Transverse colon (tissue), 4 donors: ENCODE measurements around the gene DAW1. TPM values are rescaled to one million over a fixed set of nuclear protein-coding genes. Genes with fewer than 3 reads are reported as not detected.

Source experiments
- DNase-seq: peaks from one replicate; pipeline ENCODE4 v3.0.0-alpha.2; 2019
- H3K27ac ChIP-seq, 4 donors: fragments of 200-600 bp; sonication (generic); 2 replicates each; pipeline ENCODE4 v1.5.1; 2016 to 2018; ENCODE audit warnings: inconsistent platforms in 4 of 4
- H3K27me3 ChIP-seq: fragments of 200-600 bp; sonication (generic); 2 replicates; pipeline ENCODE4 v1.5.1; 2017; ENCODE audit warnings: inconsistent platforms
- H3K36me3 ChIP-seq, 4 donors: fragments of 200-600 bp; sonication (generic); 2 replicates each; pipeline ENCODE4 v1.5.1; 2017 to 2019; ENCODE audit warnings: inconsistent platforms in 4 of 4
- H3K4me1 ChIP-seq, 4 donors: fragments of 200-600 bp; sonication (generic); 2 replicates each; pipeline ENCODE4 v1.5.1; 2017 to 2020; ENCODE audit warnings: inconsistent platforms in 4 of 4
- H3K4me3 ChIP-seq, 4 donors: fragments of 200-600 bp; sonication (generic); 1 replicate in 1 of 4; 2 replicates in 3 of 4; pipeline versions ENCODE4 v1.5.1 to v1.6.1; 2017 to 2019; ENCODE audit warnings: inconsistent platforms in 4 of 4
- H3K9me3 ChIP-seq, 2 donors: fragments of 200-600 bp; sonication (generic); 2 replicates each; pipeline ENCODE4 v1.5.1; 2017 to 2019; ENCODE audit warnings: inconsistent platforms in 2 of 2
- EP300 ChIP-seq: sonication (generic); formaldehyde crosslinking; IDR thresholded peaks from one replicate; pipeline ENCODE4 v1.6.1; 2017; ENCODE audit warnings: antibody characterized with exemption, low read depth
- POLR2A ChIP-seq: fragments of 450-650 bp; IDR thresholded peaks from one replicate; pipeline ENCODE4 v1.6.1; 2016; ENCODE audit warnings: antibody characterized with exemption, mild to moderate bottlenecking, moderate library complexity
- POLR2AphosphoS5 ChIP-seq, 3 donors: sonication (generic); formaldehyde crosslinking; IDR thresholded peaks; one replicate each; pipeline ENCODE4 v1.6.1; 2016; ENCODE audit warnings: antibody characterized with exemption in 3 of 3
- WGBS, 2 donors: methylation state at CpG; one replicate each; pipeline ENCODE4 v1.1.5; 2018; ENCODE audit warnings: low coverage in 1 of 2; 5-methylcytosine and 5-hydroxymethylcytosine counted together
- in situ Hi-C, 4 donors: fragments of 200-750 bp; cut with MboI; loops; one replicate each; pipeline versions ENCODE4 v1.15.0 to v1.15.1; 2017; ENCODE audit warnings: low sequenced_read_pairs in 3 of 4, low pct_ligation_motif_present in 1 of 4, low pct_unique_long_range_greater_than_20kb in 1 of 4
- intact Hi-C: fragments of 100-400 bp; cut with DNase I; formaldehyde crosslinking; loops from one replicate; pipeline ENCODE4 v1.15.1; 2023; ENCODE audit warnings: low total_unique reads
- total RNA-seq, 4 donors: library from RNA; depleted of rRNA; stranded (reverse); fragments of >200 nt; gene quantifications; one replicate each; pipeline ENCODE4 v1.1.0, GENCODE V29; 2016
- TF ChIP-seq, protein P1 (sequence below), 5 experiments: fragments of 200-600 bp in 3 of 5; fragments of 450-650 bp in 2 of 5; sonication (generic) in 3 of 5; IDR thresholded peaks; 1 replicate in 2 of 5; 2 replicates in 3 of 5; pipeline ENCODE4 v1.5.1; 2016 to 2017; ENCODE audit warnings: antibody characterized with exemption in 5 of 5, inconsistent platforms in 3 of 5, mild to moderate bottlenecking in 2 of 5, moderate library complexity in 1 of 5

The DAW1 gene
- total RNA-seq, 4 donors from 2014 or later: not detected

DNA sequence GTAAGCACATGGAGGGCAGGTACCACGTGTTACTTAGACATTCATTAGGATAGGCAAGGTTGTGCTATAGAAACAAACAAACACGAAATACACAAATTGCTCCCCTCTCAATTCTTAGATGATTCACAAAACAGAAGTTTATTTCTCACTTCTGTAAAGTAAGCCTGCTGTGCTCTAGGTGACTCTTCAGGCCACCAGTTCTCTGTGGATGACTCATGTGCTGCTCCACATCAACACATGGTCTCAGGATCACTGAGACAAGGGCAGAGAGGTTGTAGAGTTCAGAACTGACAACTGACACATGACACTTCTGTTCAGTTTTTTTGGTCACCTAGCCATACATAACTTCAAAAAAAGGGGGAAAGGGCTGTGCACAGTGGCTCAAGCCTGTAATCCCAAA is 70.6 kb downstream of the DAW1 start:
- intact Hi-C loops: no loop called here
- no peak overlapping the region for H3K27ac ChIP-seq
- H3K9me3 ChIP-seq: no peaks in the 10 kb centered on the region
- TF ChIP-seq EP300 (no peak), POLR2A (no peak), POLR2AphosphoS5 (IDR thresholded peaks at IDR 0.05) (no peak)
- TF ChIP-seq, protein P1, sequence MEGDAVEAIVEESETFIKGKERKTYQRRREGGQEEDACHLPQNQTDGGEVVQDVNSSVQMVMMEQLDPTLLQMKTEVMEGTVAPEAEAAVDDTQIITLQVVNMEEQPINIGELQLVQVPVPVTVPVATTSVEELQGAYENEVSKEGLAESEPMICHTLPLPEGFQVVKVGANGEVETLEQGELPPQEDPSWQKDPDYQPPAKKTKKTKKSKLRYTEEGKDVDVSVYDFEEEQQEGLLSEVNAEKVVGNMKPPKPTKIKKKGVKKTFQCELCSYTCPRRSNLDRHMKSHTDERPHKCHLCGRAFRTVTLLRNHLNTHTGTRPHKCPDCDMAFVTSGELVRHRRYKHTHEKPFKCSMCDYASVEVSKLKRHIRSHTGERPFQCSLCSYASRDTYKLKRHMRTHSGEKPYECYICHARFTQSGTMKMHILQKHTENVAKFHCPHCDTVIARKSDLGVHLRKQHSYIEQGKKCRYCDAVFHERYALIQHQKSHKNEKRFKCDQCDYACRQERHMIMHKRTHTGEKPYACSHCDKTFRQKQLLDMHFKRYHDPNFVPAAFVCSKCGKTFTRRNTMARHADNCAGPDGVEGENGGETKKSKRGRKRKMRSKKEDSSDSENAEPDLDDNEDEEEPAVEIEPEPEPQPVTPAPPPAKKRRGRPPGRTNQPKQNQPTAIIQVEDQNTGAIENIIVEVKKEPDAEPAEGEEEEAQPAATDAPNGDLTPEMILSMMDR (IDR thresholded peaks at IDR 0.05): no peak
- no peak for DNase-seq
- no peaks in the 10 kb centered on the region for H3K36me3 ChIP-seq
- no peaks in the 10 kb centered on the region for H3K4me1 ChIP-seq
- H3K27me3 ChIP-seq: no peaks in the 10 kb centered on the region
- in situ Hi-C loops: no loop called here
- 77 to 85% methylated on average over 2 of the region's 2 CpGs for WGBS, 2 donors
- no peak overlapping the region for H3K4me3 ChIP-seq

DNA sequence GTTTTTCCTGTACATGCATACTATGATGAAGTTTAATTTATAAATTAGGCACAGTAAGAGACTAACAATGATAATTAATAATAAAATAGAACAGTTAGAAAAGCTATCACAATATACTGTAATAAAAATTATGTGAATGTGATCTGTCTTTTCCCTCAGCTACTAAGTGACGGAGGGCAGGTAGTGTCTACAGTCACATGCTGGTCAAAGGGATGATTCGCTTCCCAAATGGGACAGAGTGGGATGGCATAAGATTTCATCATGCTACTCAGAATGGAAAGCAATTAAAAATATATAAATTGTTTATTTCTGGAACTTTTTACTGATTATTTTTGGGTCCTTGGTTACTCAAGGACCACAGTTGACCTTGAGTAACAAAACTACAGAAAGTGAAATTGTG is 71.5 kb downstream of the DAW1 start:
- intact Hi-C loops: no loop called here
- H3K27me3 ChIP-seq: no peaks in the 10 kb centered on the region
- H3K9me3 ChIP-seq: no peaks in the 10 kb centered on the region
- no peak for TF ChIP-seq EP300
- no peak for TF ChIP-seq POLR2A
- TF ChIP-seq, protein P1 (IDR thresholded peaks at IDR 0.05): no peak
- no peak for TF ChIP-seq POLR2AphosphoS5 (IDR thresholded peaks at IDR 0.05)
- no peak overlapping the region for H3K4me3 ChIP-seq
- no peaks in the 10 kb centered on the region for H3K4me1 ChIP-seq
- no peak for DNase-seq
- H3K36me3 ChIP-seq: no peaks in the 10 kb centered on the region
- in situ Hi-C loops: no loop called here
- 45 to 89% methylated on average over 2 of the region's 2 CpGs for WGBS, 2 donors
- no peak overlapping the region for H3K27ac ChIP-seq

DNA sequence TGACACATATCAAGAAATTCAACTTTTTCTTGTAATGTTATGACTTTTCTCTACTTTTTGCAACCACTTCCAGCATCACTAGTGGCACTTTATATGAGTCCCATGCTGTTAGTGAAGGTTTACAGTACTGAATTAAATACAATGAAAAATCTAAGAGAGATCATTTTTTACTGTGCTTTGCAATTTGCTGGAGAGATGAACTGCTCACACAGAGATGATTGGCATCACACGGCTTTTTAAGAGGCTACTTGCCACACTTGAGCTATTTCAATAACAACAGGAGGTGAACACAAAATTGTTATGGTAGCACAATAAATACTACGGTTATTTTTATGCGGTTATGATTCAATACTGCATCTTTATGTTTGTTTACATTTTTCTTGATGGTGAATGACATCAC is 88.9 kb downstream of the DAW1 start:
- no peaks in the 10 kb centered on the region for H3K9me3 ChIP-seq
- no peaks in the 10 kb centered on the region for H3K4me1 ChIP-seq
- 61 to 65% methylated on average over 3 of the region's 3 CpGs for WGBS, 2 donors
- H3K36me3 ChIP-seq: no peaks in the 10 kb centered on the region
- H3K4me3 ChIP-seq: no peak overlapping the region
- TF ChIP-seq, protein P1 (IDR thresholded peaks at IDR 0.05): no peak
- TF ChIP-seq EP300 (no peak), POLR2A (no peak), POLR2AphosphoS5 (IDR thresholded peaks at IDR 0.05) (no peak)
- H3K27ac ChIP-seq: no peak overlapping the region
- no peak for DNase-seq
- H3K27me3 ChIP-seq: no peaks in the 10 kb centered on the region
- intact Hi-C loops (no loop called here), in situ Hi-C loops (no loop called here)

DNA sequence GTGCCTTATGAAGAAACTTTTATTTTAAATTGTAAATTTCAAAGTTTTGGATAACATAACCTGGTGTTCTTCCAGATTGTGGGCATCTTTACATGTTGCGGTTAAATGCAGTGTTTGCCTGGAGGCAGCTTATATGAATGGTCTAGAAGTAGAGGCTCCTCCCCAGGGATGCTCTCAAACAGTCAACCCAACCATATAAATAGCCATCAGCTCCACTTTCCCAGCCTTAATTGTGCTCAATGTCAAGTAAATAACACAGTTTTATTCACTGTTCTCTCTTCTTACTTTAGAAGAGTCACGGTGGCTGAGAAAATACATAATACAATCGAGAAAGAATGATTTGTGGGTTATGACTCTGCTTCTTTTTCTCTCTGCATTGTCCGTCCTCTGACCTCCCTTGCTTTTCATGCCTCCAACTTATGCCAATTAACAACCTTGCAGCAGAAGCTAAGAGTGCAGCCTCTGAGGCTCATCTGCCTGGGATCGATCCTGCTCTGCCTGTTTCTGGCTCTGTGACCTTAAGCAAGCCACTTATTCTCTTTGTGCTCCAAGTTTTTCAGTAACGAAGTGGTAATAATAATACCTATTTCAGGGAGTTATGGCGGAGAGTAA is 100.3 kb downstream of the DAW1 start:
- no peak for DNase-seq
- H3K36me3 ChIP-seq: no peaks in the 10 kb centered on the region
- no peak overlapping the region for H3K4me3 ChIP-seq
- no peaks in the 10 kb centered on the region for H3K9me3 ChIP-seq
- 75 to 82% methylated on average over 7 of the region's 7 CpGs for WGBS, 2 donors
- no peaks in the 10 kb centered on the region for H3K4me1 ChIP-seq
- intact Hi-C loops: no loop called here
- in situ Hi-C loops: no loop called here
- no peak overlapping the region for H3K27ac ChIP-seq
- no peak for TF ChIP-seq POLR2A
- no peak for TF ChIP-seq EP300
- TF ChIP-seq POLR2AphosphoS5 (IDR thresholded peaks at IDR 0.05): no peak
- TF ChIP-seq, protein P1 (IDR thresholded peaks at IDR 0.05): no peak
- H3K27me3 ChIP-seq: no peaks in the 10 kb centered on the region
